Measurements from ENCODE around the gene MT1HL1.

- TF ChIP-seq CTCF (IDR thresholded peaks at IDR 0.05), result no peak
- TF ChIP-seq EZH2 (IDR thresholded peaks at IDR 0.05; ENCODE audit: borderline replicate concordance, insufficient read depth, low read depth, low read length, poor library complexity, severe bottlenecking), result no peak
These were observed 37.7 kb upstream of the MT1HL1 start, which contains the start of gene RYR2 for GRCh38 chr1:237041795-237042525.

All from B cell (primary cell).